Measurements from ENCODE around the gene WDR64. TPM values are rescaled to one million over a fixed set of nuclear protein-coding genes. Genes with fewer than 3 reads are reported as not detected.
"Not testable (repeated sequence)": the region's sequence is repeated elsewhere in the genome, so short reads cannot be mapped to it uniquely, and the experiment has no call there.

WDR64 gene
- total RNA-seq, 3 donors from 2014 or later, result not detected

DNA sequence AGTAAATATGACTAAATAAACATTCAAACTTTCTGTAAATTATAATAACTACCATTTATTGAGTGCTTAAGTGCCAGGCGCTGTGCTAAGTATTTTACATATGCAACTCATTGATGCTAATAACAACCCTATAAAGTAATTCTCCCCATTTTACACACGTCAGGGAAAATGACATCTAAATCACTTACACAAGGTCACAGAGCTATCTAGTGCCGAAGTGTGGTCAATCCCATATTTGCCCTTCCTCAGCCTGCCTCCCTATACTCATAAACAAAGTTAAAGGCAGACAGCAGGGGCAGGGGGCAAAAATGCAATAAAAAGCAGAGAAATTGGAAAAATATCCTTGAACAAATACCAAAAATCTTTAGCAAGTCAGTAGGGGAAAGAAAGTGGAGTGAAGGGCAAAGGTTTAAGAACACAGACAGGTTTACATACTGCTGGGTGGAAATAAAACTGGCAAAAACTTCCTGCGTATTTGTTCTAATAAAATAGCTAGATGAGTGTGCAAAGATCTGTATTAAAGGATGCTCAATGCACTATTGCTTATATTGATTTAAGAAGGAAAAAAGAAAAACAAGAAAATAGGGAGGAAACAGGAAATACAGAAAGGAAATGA lies 72.8 kb downstream of the WDR64 start:
- DNase-seq (ENCODE audit: low spot score in 2 of 2), result no peak
- no peaks in the 10 kb centered on the region for H3K9me3 ChIP-seq
- H3K36me3 ChIP-seq, result no peaks in the 10 kb centered on the region

DNA sequence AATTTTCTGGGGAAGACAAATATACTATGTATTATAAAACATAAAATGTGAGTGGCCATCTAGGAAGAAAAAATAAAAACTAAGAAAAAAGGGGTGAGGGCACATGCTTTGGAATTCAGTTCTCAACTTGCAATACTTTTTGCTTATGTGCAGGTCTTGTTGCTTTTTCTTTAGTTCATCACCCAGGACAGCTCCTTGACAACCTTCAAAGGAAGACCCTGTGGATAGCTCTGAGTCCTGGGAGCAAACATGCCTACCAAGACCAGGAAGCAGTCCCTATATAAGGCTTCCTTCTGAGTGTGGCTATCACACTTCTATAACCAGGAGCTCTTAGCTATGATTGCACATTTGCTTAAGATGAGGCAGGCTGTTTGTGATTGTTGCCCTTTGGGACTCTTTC lies 78.0 kb downstream of the WDR64 start:
- H3K4me3 ChIP-seq, result no peak overlapping the region
- intact Hi-C loops (cut with DNase I; ENCODE audit: low total_unique reads), result no loop called here
- TF ChIP-seq POLR2AphosphoS5 (IDR thresholded peaks at IDR 0.05), result no peak
- H3K27ac ChIP-seq, result no peak overlapping the region
- no peaks in the 10 kb centered on the region for H3K36me3 ChIP-seq
- no peaks in the 10 kb centered on the region for H3K4me1 ChIP-seq
- no peak for DNase-seq (ENCODE audit: low spot score in 2 of 2)
- H3K9me3 ChIP-seq, result no peaks in the 10 kb centered on the region
- no peaks in the 10 kb centered on the region for H3K27me3 ChIP-seq

More for the DNA sequence above, 72.8 kb downstream of the WDR64 start:
- H3K27me3 ChIP-seq, result no peaks in the 10 kb centered on the region
- no peak overlapping the region for H3K4me3 ChIP-seq
- intact Hi-C loops (cut with DNase I; ENCODE audit: low total_unique reads), result no loop called here
- H3K4me1 ChIP-seq, result no peaks in the 10 kb centered on the region
- TF ChIP-seq POLR2A (IDR thresholded peaks at IDR 0.05), result no peak
- TF ChIP-seq POLR2AphosphoS5 (IDR thresholded peaks at IDR 0.05), result no peak
- no peak for TF ChIP-seq CTCF (IDR thresholded peaks at IDR 0.05)
- no peak overlapping the region for H3K27ac ChIP-seq

DNA sequence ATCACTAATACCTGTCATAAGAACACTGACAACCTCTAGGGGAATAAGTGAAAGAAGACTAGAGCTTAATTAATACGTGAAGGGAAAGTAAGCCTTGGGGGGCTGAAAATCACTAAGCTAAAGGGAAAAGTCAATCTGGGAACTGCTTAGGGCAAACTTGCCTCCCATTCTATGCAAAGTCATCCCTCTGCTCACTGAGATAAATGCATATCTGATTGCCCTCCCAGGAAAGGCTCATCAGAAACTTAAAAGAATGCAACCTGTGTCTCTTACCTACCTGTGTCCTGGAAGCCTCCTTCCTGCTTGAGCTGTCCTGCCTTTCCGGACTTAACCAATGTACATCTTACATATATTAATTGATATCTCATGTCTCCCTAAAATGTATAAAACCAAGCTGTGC lies 81.8 kb downstream of the WDR64 start:
- intact Hi-C loops (cut with DNase I; ENCODE audit: low total_unique reads), result no loop called here
- Histone ChIP-seq H3K36me3 (no peaks in the 10 kb centered on the region), H3K4me1 (no peaks in the 10 kb centered on the region), H3K27ac (no peak overlapping the region), H3K9me3 (no peaks in the 10 kb centered on the region), H3K4me3 (no peak overlapping the region), H3K27me3 (no peaks in the 10 kb centered on the region)
- TF ChIP-seq CTCF (IDR thresholded peaks at IDR 0.05) (no peak), POLR2AphosphoS5 (IDR thresholded peaks at IDR 0.05) (no peak), POLR2A (IDR thresholded peaks at IDR 0.05) (no peak)
- DNase-seq (ENCODE audit: low spot score in 2 of 2), result no peak

DNA sequence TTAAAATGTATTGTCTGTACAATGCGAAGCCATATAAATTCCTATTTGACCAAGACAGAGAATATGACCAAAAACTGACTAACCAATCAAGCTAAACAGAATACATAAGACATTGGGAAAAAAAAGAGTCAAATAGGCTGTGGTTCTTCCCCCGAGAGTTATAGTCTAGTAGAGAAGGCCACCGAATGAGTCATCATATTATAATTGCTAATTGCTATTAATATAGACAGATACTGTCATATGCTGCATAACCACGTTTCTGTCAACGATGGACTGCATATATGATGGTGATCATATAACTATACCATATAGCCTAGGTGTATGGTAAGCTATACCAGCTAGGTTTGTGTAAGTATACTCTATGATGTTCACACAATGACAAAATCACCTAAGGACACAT lies 82.5 kb downstream of the WDR64 start:
- H3K36me3 ChIP-seq, result no peaks in the 10 kb centered on the region
- no peaks in the 10 kb centered on the region for H3K9me3 ChIP-seq
- TF ChIP-seq POLR2AphosphoS5 (IDR thresholded peaks at IDR 0.05) (no peak), CTCF (IDR thresholded peaks at IDR 0.05) (no peak), POLR2A (IDR thresholded peaks at IDR 0.05) (no peak)
- H3K4me3 ChIP-seq, result no peak overlapping the region
- no peaks in the 10 kb centered on the region for H3K27me3 ChIP-seq
- no peak for DNase-seq (ENCODE audit: low spot score in 2 of 2)
- H3K27ac ChIP-seq, result no peak overlapping the region
- intact Hi-C loops (cut with DNase I; ENCODE audit: low total_unique reads), result no loop called here
- H3K4me1 ChIP-seq, result no peaks in the 10 kb centered on the region

DNA sequence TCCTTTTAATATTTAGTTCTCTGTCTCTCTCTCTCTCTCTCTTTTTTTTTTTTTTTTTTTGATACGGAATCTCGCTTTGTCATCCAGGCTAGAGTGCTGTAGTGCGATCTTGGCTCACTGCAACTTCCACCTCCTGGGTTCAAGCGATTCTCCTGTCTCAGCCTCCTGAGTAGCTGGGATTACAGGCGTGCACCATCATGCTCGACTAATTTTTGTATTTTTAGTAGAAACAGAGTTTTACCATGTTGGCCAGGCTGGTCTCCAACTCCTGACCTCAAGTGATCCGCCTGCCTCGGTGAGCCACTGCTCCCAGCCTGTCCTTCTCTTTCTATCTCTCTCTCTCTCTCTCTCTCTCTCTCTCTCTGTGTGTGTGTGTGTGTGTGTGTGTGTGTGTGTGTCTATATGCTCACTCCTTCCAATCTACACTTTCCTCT lies 83.4 kb downstream of the WDR64 start:
- H3K27ac ChIP-seq; H3K4me1 ChIP-seq; DNase-seq (ENCODE audit: low spot score in 2 of 2); intact Hi-C loops (cut with DNase I; ENCODE audit: low total_unique reads); H3K27me3 ChIP-seq; H3K9me3 ChIP-seq; H3K4me3 ChIP-seq; H3K36me3 ChIP-seq: not testable (repeated sequence)

DNA sequence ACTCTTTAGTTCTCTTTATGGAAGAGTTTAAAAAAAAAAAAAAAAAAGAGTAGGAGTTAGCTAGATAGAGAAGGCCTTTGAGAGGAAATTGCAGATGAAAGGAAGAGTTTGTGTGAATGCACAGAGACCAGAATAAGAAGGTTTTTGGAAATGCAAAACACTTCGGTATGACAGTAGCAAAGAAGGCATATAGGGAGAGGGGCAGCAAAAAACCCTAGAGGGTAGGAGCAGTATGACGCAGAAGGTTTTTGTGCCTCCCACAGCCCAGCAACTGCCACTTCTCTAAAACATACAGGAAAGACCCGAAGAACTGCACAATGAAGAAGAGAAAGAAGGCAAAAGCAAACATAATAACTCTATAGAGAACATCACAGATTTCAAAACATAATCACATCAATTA lies 84.3 kb downstream of the WDR64 start:
- H3K9me3 ChIP-seq, result no peaks in the 10 kb centered on the region
- no peak for TF ChIP-seq POLR2A (IDR thresholded peaks at IDR 0.05)
- TF ChIP-seq CTCF (IDR thresholded peaks at IDR 0.05), result no peak
- no peak for TF ChIP-seq POLR2AphosphoS5 (IDR thresholded peaks at IDR 0.05)
- no peaks in the 10 kb centered on the region for H3K27me3 ChIP-seq
- H3K4me1 ChIP-seq, result no peaks in the 10 kb centered on the region
- no peak overlapping the region for H3K4me3 ChIP-seq
- intact Hi-C loops (cut with DNase I; ENCODE audit: low total_unique reads), result no loop called here
- H3K27ac ChIP-seq, result no peak overlapping the region
- no peaks in the 10 kb centered on the region for H3K36me3 ChIP-seq
- DNase-seq (ENCODE audit: low spot score in 2 of 2), result no peak
